ENCODE results near the gene THRAP3.
"Not testable (repeated sequence)": the region's sequence is repeated elsewhere in the genome, so short reads cannot be mapped to it uniquely, and the experiment has no call there.

The THRAP3 gene

GRCh38 chr1:36208978-36209703 is 15.1 kb upstream of the THRAP3 start:
- no peak for DNase-seq (ENCODE audit: low read depth)
- no peak overlapping the region for H3K4me3 ChIP-seq (ENCODE audit: low read depth, low read length)
- TF ChIP-seq CTCF (IDR thresholded peaks at IDR 0.05; ENCODE audit: control insufficient read depth, extremely low read depth, insufficient read depth), result no peak

GRCh38 chr1:36211307-36211706 is 12.9 kb upstream of the THRAP3 start:
- no peak for TF ChIP-seq CTCF (IDR thresholded peaks at IDR 0.05; ENCODE audit: control insufficient read depth, extremely low read depth, insufficient read depth)
- no peak overlapping the region for H3K4me3 ChIP-seq (ENCODE audit: low read depth, low read length)
- DNase-seq (ENCODE audit: low read depth), result no peak

- H3K4me3 ChIP-seq (ENCODE audit: low read depth, low read length), result no peak overlapping the region
- TF ChIP-seq CTCF (IDR thresholded peaks at IDR 0.05; ENCODE audit: control insufficient read depth, extremely low read depth, insufficient read depth), result no peak
- no peak for DNase-seq (ENCODE audit: low read depth)
These were observed 12.4 kb upstream of the THRAP3 start for GRCh38 chr1:36211841-36212240.

- TF ChIP-seq CTCF (IDR thresholded peaks at IDR 0.05; ENCODE audit: control insufficient read depth, extremely low read depth, insufficient read depth), result no peak
- DNase-seq (ENCODE audit: low read depth), result no peak
- no peak overlapping the region for H3K4me3 ChIP-seq (ENCODE audit: low read depth, low read length)
These were observed 11.5 kb upstream of the THRAP3 start for GRCh38 chr1:36212782-36213181.

GRCh38 chr1:36217670-36218069 is 6.6 kb upstream of the THRAP3 start:
- DNase-seq (ENCODE audit: low read depth), result no peak
- peak; percentile 70 for TF ChIP-seq CTCF (IDR thresholded peaks at IDR 0.05; ENCODE audit: control insufficient read depth, extremely low read depth, insufficient read depth)
- no peak overlapping the region for H3K4me3 ChIP-seq (ENCODE audit: low read depth, low read length)

GRCh38 chr1:36221901-36222300 is 2.3 kb upstream of the THRAP3 start:
- H3K4me3 ChIP-seq (ENCODE audit: low read depth, low read length); DNase-seq (ENCODE audit: low read depth): not testable (repeated sequence)

- H3K4me3 ChIP-seq (ENCODE audit: low read depth, low read length), result peak overlapping the region; percentile 87
- no peak for TF ChIP-seq CTCF (IDR thresholded peaks at IDR 0.05; ENCODE audit: control insufficient read depth, extremely low read depth, insufficient read depth)
- DNase-seq (ENCODE audit: low read depth), result no peak
These were observed 1.5 kb upstream of the THRAP3 start for GRCh38 chr1:36222481-36223380.

All from LNCaP clone FGC (cell line).